ENCODE measurements around the gene PJA1.

PJA1 gene

GRCh38 chrX:69165087-69165651 is at the start of gene PJA1:
TSS of gene PJA1 (minus strand) at chrX:69165453. CDS start at chrX:69163073, 2,380 bp downstream.
- DNase-seq (ENCODE audit: low spot score): peak; percentile 66

GRCh38 chrX:69214463-69214862 is 49.2 kb upstream of the PJA1 start:
- no peak for DNase-seq (ENCODE audit: low spot score)

GRCh38 chrX:69211701-69212100 is 46.4 kb upstream of the PJA1 start:
- DNase-seq (ENCODE audit: low spot score): no peak

GRCh38 chrX:69210581-69210980 is 45.3 kb upstream of the PJA1 start:
- DNase-seq (ENCODE audit: low spot score): no peak

- DNase-seq (ENCODE audit: low spot score): no peak
Measured at GRCh38 chrX:69207216-69207615, 42.0 kb upstream of the PJA1 start.

- no peak for DNase-seq (ENCODE audit: low spot score)
Measured at GRCh38 chrX:69203638-69204037, 38.4 kb upstream of the PJA1 start.

GRCh38 chrX:69197690-69198089 is 32.4 kb upstream of the PJA1 start:
- no peak for DNase-seq (ENCODE audit: low spot score)

GRCh38 chrX:69196666-69197065 is 31.4 kb upstream of the PJA1 start:
- DNase-seq (ENCODE audit: low spot score): no peak

GRCh38 chrX:69195810-69196209 is 30.6 kb upstream of the PJA1 start:
- no peak for DNase-seq (ENCODE audit: low spot score)

GRCh38 chrX:69195192-69195591 is 29.9 kb upstream of the PJA1 start:
- no peak for DNase-seq (ENCODE audit: low spot score)

- no peak for DNase-seq (ENCODE audit: low spot score)
Measured at GRCh38 chrX:69192603-69193002, 27.4 kb upstream of the PJA1 start.

GRCh38 chrX:69189576-69190371 is 24.5 kb upstream of the PJA1 start:
- DNase-seq (ENCODE audit: low spot score): no peak

GRCh38 chrX:69186651-69187050 is 21.4 kb upstream of the PJA1 start:
- DNase-seq (ENCODE audit: low spot score): no peak

GRCh38 chrX:69185886-69186285 is 20.6 kb upstream of the PJA1 start:
- no peak for DNase-seq (ENCODE audit: low spot score)

GRCh38 chrX:69185141-69185540 is 19.9 kb upstream of the PJA1 start:
- DNase-seq (ENCODE audit: low spot score): no peak

GRCh38 chrX:69182818-69183380 is 17.6 kb upstream of the PJA1 start:
- DNase-seq (ENCODE audit: low spot score): no peak

GRCh38 chrX:69179380-69179911 is 14.2 kb upstream of the PJA1 start:
- no peak for DNase-seq (ENCODE audit: low spot score)

- no peak for DNase-seq (ENCODE audit: low spot score)
Measured at GRCh38 chrX:69178592-69178991, 13.3 kb upstream of the PJA1 start.

- no peak for DNase-seq (ENCODE audit: low spot score)
Measured at GRCh38 chrX:69177511-69178162, 12.4 kb upstream of the PJA1 start.

GRCh38 chrX:69176053-69176452 is 10.8 kb upstream of the PJA1 start:
- no peak for DNase-seq (ENCODE audit: low spot score)

GRCh38 chrX:69173906-69174305 is 8.7 kb upstream of the PJA1 start:
- DNase-seq (ENCODE audit: low spot score): no peak

GRCh38 chrX:69172937-69173336 is 7.7 kb upstream of the PJA1 start:
- DNase-seq (ENCODE audit: low spot score): no peak

- no peak for DNase-seq (ENCODE audit: low spot score)
Measured at GRCh38 chrX:69170319-69170718, 5.1 kb upstream of the PJA1 start.
